HG03520 (cell line): Measurements from ENCODE around the gene NECTIN4.
"Not testable (repeated sequence)": the region's sequence is repeated elsewhere in the genome, so short reads cannot be mapped to it uniquely, and the experiment has no call there.

ENCODE experiments used
- ATAC-seq: cut with Tn5 transposase; IDR thresholded peaks from one replicate; pipeline ENCODE4 v1.9.1; 2021; ENCODE audit warnings: mild to moderate bottlenecking, moderate library complexity; ENCODE audit not compliant: unreplicated experiment

The NECTIN4 gene

GRCh38 chr1:161089251-161089924 lies at the start of gene NECTIN4:
TSS of gene NECTIN4 (minus strand) at chr1:161089558. CDS start at chr1:161089296, 262 bp downstream.
- no peak for ATAC-seq

- no peak for ATAC-seq
Observed at GRCh38 chr1:161138431-161138830, 49.1 kb upstream of the NECTIN4 start.

- no peak for ATAC-seq
Observed at GRCh38 chr1:161137881-161138280, 48.5 kb upstream of the NECTIN4 start.

- ATAC-seq, result peak; percentile 7
Observed at GRCh38 chr1:161133220-161133740, 43.9 kb upstream of the NECTIN4 start.

- peak; percentile 90 for ATAC-seq
Observed at GRCh38 chr1:161132410-161133219, 43.3 kb upstream of the NECTIN4 start, which contains the start of gene DEDD. TSS of gene DEDD (minus strand) at chr1:161132667. CDS start at chr1:161124462, 8,205 bp downstream.

GRCh38 chr1:161131523-161132409 lies 42.4 kb upstream of the NECTIN4 start:
- ATAC-seq, result no peak

- no peak for ATAC-seq
Observed at GRCh38 chr1:161130266-161130665, 40.9 kb upstream of the NECTIN4 start.

GRCh38 chr1:161128591-161129420 lies 39.4 kb upstream of the NECTIN4 start:
- ATAC-seq, result no peak

- no peak for ATAC-seq
Observed at GRCh38 chr1:161127649-161128048, 38.3 kb upstream of the NECTIN4 start.

GRCh38 chr1:161122967-161123366 lies 33.6 kb upstream of the NECTIN4 start:
- no peak for ATAC-seq

- no peak for ATAC-seq
Observed at GRCh38 chr1:161121834-161122233, 32.5 kb upstream of the NECTIN4 start.

- ATAC-seq, result no peak
Observed at GRCh38 chr1:161121042-161121650, 31.8 kb upstream of the NECTIN4 start.

- ATAC-seq, result no peak
Observed at GRCh38 chr1:161119092-161119903, 29.9 kb upstream of the NECTIN4 start.

- peak; percentile 60 for ATAC-seq
Observed at GRCh38 chr1:161117759-161118581, 28.6 kb upstream of the NECTIN4 start, which contains the start of the genes NIT1 and PFDN2. TSS of gene NIT1 (plus strand) at chr1:161118105. CDS start at chr1:161118177, 72 bp downstream. TSS of gene PFDN2 (minus strand) at chr1:161118037. CDS start at chr1:161118026, 11 bp downstream.

GRCh38 chr1:161115961-161116360 lies 26.6 kb upstream of the NECTIN4 start:
- not testable (repeated sequence) for ATAC-seq

GRCh38 chr1:161115132-161115711 lies 25.9 kb upstream of the NECTIN4 start:
- no peak for ATAC-seq

- no peak for ATAC-seq
Observed at GRCh38 chr1:161114556-161114955, 25.2 kb upstream of the NECTIN4 start.
